ENCODE results near the gene PTEN. TPM values are rescaled to one million over a fixed set of nuclear protein-coding genes. Genes with fewer than 3 reads are reported as not detected.
A peak's percentile ranks its signal among the peaks of the same experiment; 100 is the strongest.

The PTEN gene
- total RNA-seq, 1 donor from 2014 or later = 101 TPM

GRCh38 chr10:87836098-87836497 is 27.3 kb upstream of the PTEN start:
- H3K27me3 ChIP-seq (ENCODE audit: low read depth) = no peaks in the 10 kb centered on the region
- H3K4me3 ChIP-seq = no peak overlapping the region
- no peaks in the 10 kb centered on the region for H3K9me3 ChIP-seq
- H3K27ac ChIP-seq = no peak overlapping the region
- H3K4me1 ChIP-seq = no peaks in the 10 kb centered on the region
- no peak for DNase-seq
- no peak for ATAC-seq
- no peak for TF ChIP-seq CTCF (IDR thresholded peaks at IDR 0.05)
- intact Hi-C loops (cut with DNase I) = no loop called here
- no peaks in the 10 kb centered on the region for H3K36me3 ChIP-seq

GRCh38 chr10:87837445-87837844 is 26.0 kb upstream of the PTEN start:
- H3K4me3 ChIP-seq = no peak overlapping the region
- no peak overlapping the region for H3K27ac ChIP-seq
- peaks cover 3% of the 10 kb centered on the region for H3K4me1 ChIP-seq
- H3K27me3 ChIP-seq (ENCODE audit: low read depth) = no peaks in the 10 kb centered on the region
- no peaks in the 10 kb centered on the region for H3K36me3 ChIP-seq
- DNase-seq (no peak), ATAC-seq (no peak)
- intact Hi-C loops (cut with DNase I) = no loop called here
- no peaks in the 10 kb centered on the region for H3K9me3 ChIP-seq
- TF ChIP-seq CTCF (IDR thresholded peaks at IDR 0.05) = no peak

- Histone ChIP-seq H3K27me3 (ENCODE audit: low read depth) (no peaks in the 10 kb centered on the region), H3K4me3 (no peak overlapping the region), H3K4me1 (peaks cover 8% of the 10 kb centered on the region), H3K36me3 (no peaks in the 10 kb centered on the region), H3K27ac (no peak overlapping the region), H3K9me3 (no peaks in the 10 kb centered on the region)
- intact Hi-C loops (cut with DNase I) = no loop called here
- TF ChIP-seq CTCF (IDR thresholded peaks at IDR 0.05) = no peak
- ATAC-seq (no peak), DNase-seq (no peak)
Observed at GRCh38 chr10:87838650-87839049, 24.8 kb upstream of the PTEN start.

GRCh38 chr10:87841186-87841585 is 22.2 kb upstream of the PTEN start:
- H3K36me3 ChIP-seq = no peaks in the 10 kb centered on the region
- no peak for TF ChIP-seq CTCF (IDR thresholded peaks at IDR 0.05)
- ATAC-seq (no peak), DNase-seq (no peak)
- H3K27me3 ChIP-seq (ENCODE audit: low read depth) = no peaks in the 10 kb centered on the region
- H3K9me3 ChIP-seq = no peaks in the 10 kb centered on the region
- peaks cover 8% of the 10 kb centered on the region for H3K4me1 ChIP-seq
- intact Hi-C loops (cut with DNase I) = no loop called here
- no peak overlapping the region for H3K4me3 ChIP-seq
- H3K27ac ChIP-seq = no peak overlapping the region

GRCh38 chr10:87842220-87842641 is 21.2 kb upstream of the PTEN start:
- Histone ChIP-seq H3K4me1 (peaks cover 8% of the 10 kb centered on the region), H3K27ac (no peak overlapping the region), H3K27me3 (ENCODE audit: low read depth) (no peaks in the 10 kb centered on the region), H3K9me3 (no peaks in the 10 kb centered on the region), H3K4me3 (no peak overlapping the region), H3K36me3 (no peaks in the 10 kb centered on the region)
- DNase-seq (no peak), ATAC-seq (peak; percentile 94)
- intact Hi-C loops (cut with DNase I) = no loop called here
- TF ChIP-seq CTCF (IDR thresholded peaks at IDR 0.05) = no peak

All from lower lobe of right lung (tissue), 2 donors.